NT2/D1 (cell line): ENCODE results near the gene SPDYE16.
"Not testable (repeated sequence)": the region's sequence is repeated elsewhere in the genome, so short reads cannot be mapped to it uniquely, and the experiment has no call there.

Experiments
- SUZ12 ChIP-seq: IDR thresholded peaks from 2 replicates; pipeline ENCODE4 v1.6.1; 2011; ENCODE audit not compliant: insufficient read length, insufficient read depth; ENCODE audit errors: extremely low read depth
- ZNF274 ChIP-seq: IDR thresholded peaks from 2 replicates; pipeline ENCODE4 v1.6.1; 2011; ENCODE audit warnings: mild to moderate bottlenecking, low read depth, low read length

DNA sequence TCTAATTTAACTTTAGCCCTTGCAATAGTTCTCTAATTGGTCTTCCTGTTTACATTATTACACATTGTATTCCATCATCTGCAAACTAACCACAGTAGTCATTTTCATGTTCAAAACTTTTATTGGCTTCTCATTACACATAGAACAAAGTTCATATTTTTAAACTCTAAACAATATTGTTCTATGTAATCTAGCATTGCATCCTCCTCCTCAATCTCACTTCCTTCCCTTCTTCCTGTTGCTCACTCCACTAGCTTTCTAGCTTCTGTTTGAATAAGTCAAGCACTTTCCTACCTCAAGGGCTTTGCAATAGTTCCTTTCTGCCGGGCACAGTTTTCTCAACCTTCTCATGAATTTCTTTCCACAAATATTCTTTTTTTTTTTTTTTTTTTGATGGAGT is 45.5 kb upstream of the SPDYE16 start:
- TF ChIP-seq ZNF274, SUZ12: not testable (repeated sequence)
